Measurements from ENCODE around the gene TNIP2.
A peak's percentile ranks its signal among the peaks of the same experiment; 100 is the strongest.

TNIP2 gene

GRCh38 chr4:2792711-2793585 lies 36.8 kb upstream of the TNIP2 start, which contains the start of gene SH3BP2:
Gene SH3BP2 (plus strand): TSS chr4:2793085. CDS start chr4:2820618, 27,533 bp downstream.
- Histone ChIP-seq H3K4me3 (ENCODE audit: low read length) (peak within 1 kb of the TSS; percentile 47), H3K4me2 (ENCODE audit: low read depth, low read length) (peak within 1 kb of the TSS; percentile 83), H3K27me3 (replicated peaks; ENCODE audit: insufficient read depth, low read length) (no peaks in the 10 kb centered on the region), H3K27ac (ENCODE audit: low read length) (no peak within 1 kb of the TSS), H3F3A (ENCODE audit: insufficient read depth, low read length) (no peaks in the 10 kb centered on the region), H3K4me1 (ENCODE audit: low read length) (peaks cover 8% of the 10 kb centered on the region), H3K9me2 (replicated peaks; ENCODE audit: insufficient read depth, low read length) (no peaks in the 10 kb centered on the region), H2AFZ (ENCODE audit: low read length) (peak within 1 kb of the TSS; percentile 48), H3K9me3 (replicated peaks; ENCODE audit: insufficient read depth, low read length) (no peaks in the 10 kb centered on the region), H3K79me2 (ENCODE audit: low read length) (no peaks in the 10 kb centered on the region), H3K36me3 (replicated peaks; ENCODE audit: insufficient read depth, low read length) (no peaks in the 10 kb centered on the region), H4K20me1 (ENCODE audit: insufficient read depth, low read length) (no peaks in the 10 kb centered on the region), H3K9ac (ENCODE audit: low read length) (peak within 1 kb of the TSS; percentile 44; the same call in 1 of the 2 replicates)
- peak; percentile 67 for DNase-seq
- TF ChIP-seq EZH2 (optimal IDR thresholded peaks at IDR 0.05; ENCODE audit: low read depth, low read length) = no peak
- TF ChIP-seq, protein P1, sequence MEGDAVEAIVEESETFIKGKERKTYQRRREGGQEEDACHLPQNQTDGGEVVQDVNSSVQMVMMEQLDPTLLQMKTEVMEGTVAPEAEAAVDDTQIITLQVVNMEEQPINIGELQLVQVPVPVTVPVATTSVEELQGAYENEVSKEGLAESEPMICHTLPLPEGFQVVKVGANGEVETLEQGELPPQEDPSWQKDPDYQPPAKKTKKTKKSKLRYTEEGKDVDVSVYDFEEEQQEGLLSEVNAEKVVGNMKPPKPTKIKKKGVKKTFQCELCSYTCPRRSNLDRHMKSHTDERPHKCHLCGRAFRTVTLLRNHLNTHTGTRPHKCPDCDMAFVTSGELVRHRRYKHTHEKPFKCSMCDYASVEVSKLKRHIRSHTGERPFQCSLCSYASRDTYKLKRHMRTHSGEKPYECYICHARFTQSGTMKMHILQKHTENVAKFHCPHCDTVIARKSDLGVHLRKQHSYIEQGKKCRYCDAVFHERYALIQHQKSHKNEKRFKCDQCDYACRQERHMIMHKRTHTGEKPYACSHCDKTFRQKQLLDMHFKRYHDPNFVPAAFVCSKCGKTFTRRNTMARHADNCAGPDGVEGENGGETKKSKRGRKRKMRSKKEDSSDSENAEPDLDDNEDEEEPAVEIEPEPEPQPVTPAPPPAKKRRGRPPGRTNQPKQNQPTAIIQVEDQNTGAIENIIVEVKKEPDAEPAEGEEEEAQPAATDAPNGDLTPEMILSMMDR (IDR thresholded peaks at IDR 0.05; ENCODE audit: low read length) = no peak
- no peak for TF ChIP-seq EZH2phosphoT487 (IDR thresholded peaks at IDR 0.05; ENCODE audit: low read length)

DNA sequence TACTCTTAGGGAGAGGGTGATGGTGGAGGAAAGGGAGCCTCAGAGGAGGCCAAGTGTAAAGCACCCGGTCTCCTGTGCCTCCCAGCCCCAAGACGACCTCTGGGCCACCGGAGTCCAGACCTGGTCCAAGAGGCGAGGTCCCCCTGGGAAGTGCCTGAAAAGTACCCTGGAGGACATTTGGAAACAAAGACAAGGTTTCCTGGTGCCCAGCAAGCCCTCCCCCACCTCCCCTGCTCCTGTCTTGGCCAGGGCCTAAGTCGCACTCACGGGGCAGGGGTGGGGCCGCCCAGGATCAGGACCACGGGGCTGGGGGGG lies 36.2 kb upstream of the TNIP2 start:
- TF ChIP-seq EZH2 (optimal IDR thresholded peaks at IDR 0.05; ENCODE audit: low read depth, low read length) (no peak), EZH2phosphoT487 (IDR thresholded peaks at IDR 0.05; ENCODE audit: low read length) (no peak)
- TF ChIP-seq, protein P1 (IDR thresholded peaks at IDR 0.05; ENCODE audit: low read length) = no peak
- H3K9me3 ChIP-seq (replicated peaks; ENCODE audit: insufficient read depth, low read length) = no peaks in the 10 kb centered on the region
- H2AFZ ChIP-seq (ENCODE audit: low read length) = no peak overlapping the region
- no peaks in the 10 kb centered on the region for H3F3A ChIP-seq (ENCODE audit: insufficient read depth, low read length)
- H3K27ac ChIP-seq (ENCODE audit: low read length) = no peak overlapping the region
- H3K27me3 ChIP-seq (replicated peaks; ENCODE audit: insufficient read depth, low read length) = no peaks in the 10 kb centered on the region
- H4K20me1 ChIP-seq (ENCODE audit: insufficient read depth, low read length) = no peaks in the 10 kb centered on the region
- no peaks in the 10 kb centered on the region for H3K79me2 ChIP-seq (ENCODE audit: low read length)
- no peak for DNase-seq
- H3K4me3 ChIP-seq (ENCODE audit: low read length) = no peak overlapping the region
- H3K4me2 ChIP-seq (ENCODE audit: low read depth, low read length) = no peak overlapping the region
- H3K9ac ChIP-seq (ENCODE audit: low read length) = no peak overlapping the region
- no peaks in the 10 kb centered on the region for H3K9me2 ChIP-seq (replicated peaks; ENCODE audit: insufficient read depth, low read length)
- H3K36me3 ChIP-seq (replicated peaks; ENCODE audit: insufficient read depth, low read length) = no peaks in the 10 kb centered on the region
- peaks cover 14% of the 10 kb centered on the region for H3K4me1 ChIP-seq (ENCODE audit: low read length)

DNA sequence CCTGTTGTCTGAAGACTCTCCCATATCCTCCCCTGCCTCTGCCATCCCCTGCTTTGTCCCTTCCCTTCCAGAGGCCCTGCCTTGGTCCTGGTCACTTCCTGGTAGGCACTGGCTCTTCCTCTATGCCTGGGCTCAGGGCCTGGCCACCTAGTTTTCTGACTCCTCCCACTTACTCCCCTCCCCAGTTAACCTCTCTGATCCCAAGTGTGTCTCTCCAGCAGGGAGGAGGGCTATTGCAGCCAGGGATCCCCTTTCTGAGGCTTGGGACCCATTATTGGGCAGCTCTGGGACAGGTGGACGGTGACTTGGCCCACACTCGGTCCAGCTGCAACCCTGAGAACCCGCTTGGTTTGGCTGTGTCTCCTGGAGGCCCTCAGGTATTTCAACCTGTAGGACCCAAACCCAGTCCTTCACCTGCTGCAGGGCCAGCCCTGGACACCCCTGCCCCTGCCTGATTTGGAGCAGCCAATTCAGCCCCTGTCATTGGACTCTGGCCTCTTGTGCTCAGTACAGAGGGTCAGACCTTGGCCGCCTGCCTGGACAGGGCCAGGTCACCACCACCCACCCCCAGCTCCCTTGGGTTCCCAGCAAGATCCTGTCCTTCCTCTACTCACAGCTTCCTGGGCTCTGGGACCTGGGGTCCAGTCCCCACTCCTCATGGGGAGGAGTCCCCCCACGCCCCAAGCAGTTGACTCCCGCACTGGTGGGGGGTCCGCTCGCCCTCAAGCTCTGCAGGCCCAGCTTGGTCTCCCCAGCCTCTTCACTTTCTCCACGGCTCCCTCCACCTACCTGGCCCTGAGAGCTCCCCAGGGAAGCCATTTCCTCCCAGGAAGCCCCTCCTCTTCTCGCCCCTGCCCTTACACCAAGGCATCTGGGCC lies 35.6 kb upstream of the TNIP2 start:
- no peaks in the 10 kb centered on the region for H4K20me1 ChIP-seq (ENCODE audit: insufficient read depth, low read length)
- no peak for TF ChIP-seq EZH2phosphoT487 (IDR thresholded peaks at IDR 0.05; ENCODE audit: low read length)
- H3K9me3 ChIP-seq (replicated peaks; ENCODE audit: insufficient read depth, low read length) = no peaks in the 10 kb centered on the region
- H3K27ac ChIP-seq (ENCODE audit: low read length) = no peak overlapping the region
- H2AFZ ChIP-seq (ENCODE audit: low read length) = no peak overlapping the region
- peaks cover 19% of the 10 kb centered on the region for H3K4me1 ChIP-seq (ENCODE audit: low read length)
- H3K27me3 ChIP-seq (replicated peaks; ENCODE audit: insufficient read depth, low read length) = no peaks in the 10 kb centered on the region
- DNase-seq = no peak
- H3K79me2 ChIP-seq (ENCODE audit: low read length) = no peaks in the 10 kb centered on the region
- H3K4me2 ChIP-seq (ENCODE audit: low read depth, low read length) = no peak overlapping the region
- H3K36me3 ChIP-seq (replicated peaks; ENCODE audit: insufficient read depth, low read length) = no peaks in the 10 kb centered on the region
- H3F3A ChIP-seq (ENCODE audit: insufficient read depth, low read length) = no peaks in the 10 kb centered on the region
- no peak overlapping the region for H3K4me3 ChIP-seq (ENCODE audit: low read length)
- no peaks in the 10 kb centered on the region for H3K9me2 ChIP-seq (replicated peaks; ENCODE audit: insufficient read depth, low read length)
- no peak overlapping the region for H3K9ac ChIP-seq (ENCODE audit: low read length)

Data from MM.1S (cell line).